NB4 (cell line): ENCODE results near the gene COL17A1.

Experiments used
- CTCF ChIP-seq: IDR thresholded peaks from one replicate; pipeline ENCODE4 v1.5.1; 2012; ENCODE audit warnings: low read depth, low read length
- MAX ChIP-seq: IDR thresholded peaks from 2 replicates; pipeline ENCODE4 v1.6.1; 2011; ENCODE audit warnings: low read depth, low read length
- MYC ChIP-seq: IDR thresholded peaks from 2 replicates; pipeline ENCODE4 v1.6.1; 2011; ENCODE audit warnings: low read depth, low read length
- POLR2A ChIP-seq: IDR thresholded peaks from 2 replicates; pipeline ENCODE4 v1.6.1; 2011; ENCODE audit warnings: mild to moderate bottlenecking; ENCODE audit not compliant: insufficient read length; ENCODE audit errors: extremely low read depth

DNA sequence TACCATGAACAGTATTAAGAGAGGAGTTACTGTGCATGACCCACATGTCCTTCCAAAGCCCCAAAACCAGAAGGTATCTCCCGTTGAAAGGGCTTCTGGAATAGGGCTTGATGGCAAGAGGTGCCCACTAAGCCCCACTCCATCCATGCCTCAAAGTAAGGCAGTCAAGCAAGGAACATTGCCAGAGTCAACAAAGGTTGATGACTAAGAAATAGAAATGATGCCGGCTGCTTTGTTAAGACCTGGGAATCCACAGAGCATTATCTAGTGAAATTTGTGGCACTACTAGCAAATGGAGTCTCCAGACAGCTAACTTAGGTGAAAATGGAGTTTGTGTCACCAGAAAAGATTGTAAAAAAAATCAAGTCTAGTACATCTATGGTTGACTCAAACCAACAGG lies 42.5 kb upstream of the COL17A1 start:
- no peak for TF ChIP-seq POLR2A
- TF ChIP-seq CTCF, result no peak
- TF ChIP-seq MAX, result no peak
- no peak for TF ChIP-seq MYC
